ENCODE measurements around the gene PRR7.

The PRR7 gene

GRCh38 chr5:177483994-177484901 is 37.6 kb downstream of the PRR7 start:
- H3K27ac ChIP-seq (ENCODE audit: extremely low read depth, low read depth, low read length) = no peak overlapping the region
- POLR2A ChIA-PET = interaction anchor here (1.7 to 8.1 kb wide), 3 partner anchors 10 to 11 kb away, joined by 6 to 106 read pairs (median 10); partner anchors contain the start of gene PDLIM7
- no peak overlapping the region for H3K4me3 ChIP-seq (ENCODE audit: low read depth, low read length)
- H3K36me3 ChIP-seq (ENCODE audit: control insufficient read depth in 2 of 2, insufficient read depth in 1 of 2, low read length in 2 of 2) = peaks cover 12 to 61% of the 10 kb centered on the region in 2 experiments; a peak in 2 of 3 replicates
- TF ChIP-seq BCL11A (tag by site-specific recombination; IDR thresholded peaks at IDR 0.05; ENCODE audit: low read depth) = no peak
- TF ChIP-seq ZNF600 (tag by site-specific recombination; IDR thresholded peaks at IDR 0.05) = peak; percentile 63
- TF ChIP-seq ZIC2 (tag by site-specific recombination; IDR thresholded peaks at IDR 0.05) = peak; percentile 90
- TF ChIP-seq ZNF366 (tag by site-specific recombination; conservative IDR thresholded peaks at IDR 0.05) = no peak
- TF ChIP-seq ZNF692 (tag by site-specific recombination; IDR thresholded peaks at IDR 0.05) = peak; percentile 90
- peak; percentile 86 for TF ChIP-seq ZFP69B (tag by site-specific recombination; IDR thresholded peaks at IDR 0.05)
- no peaks in the 10 kb centered on the region for H3K4me1 ChIP-seq (ENCODE audit: control insufficient read depth, insufficient read depth, low read length)
- H3K9me3 ChIP-seq (ENCODE audit: control insufficient read depth, insufficient read depth, low read depth, low read length) = no peaks in the 10 kb centered on the region
- CTCF ChIA-PET = interaction anchor here (1.0 kb wide), 1 partner anchor 8 kb away, joined by 3 read pairs; no protein-coding TSS in a partner anchor

- Histone ChIP-seq H3K36me3 (ENCODE audit: control insufficient read depth in 2 of 2, insufficient read depth in 1 of 2, low read length in 2 of 2) (peaks cover 12 to 64% of the 10 kb centered on the region in 2 experiments; a peak in 2 of 3 replicates), H3K4me3 (ENCODE audit: low read depth, low read length) (no peak overlapping the region), H3K27ac (ENCODE audit: extremely low read depth, low read depth, low read length) (no peak overlapping the region), H3K4me1 (ENCODE audit: control insufficient read depth, insufficient read depth, low read length) (no peaks in the 10 kb centered on the region), H3K9me3 (ENCODE audit: control insufficient read depth, insufficient read depth, low read depth, low read length) (no peaks in the 10 kb centered on the region)
- ChIA-PET CTCF (interaction anchor here (1.0 to 1.1 kb wide), 3 partner anchors 9 to 16 kb away, joined by 3 to 5 read pairs (median 3); no protein-coding TSS in a partner anchor), POLR2A (interaction anchor here (1.6 to 2.3 kb wide), 3 partner anchors 9 to 11 kb away, joined by 5 to 10 read pairs (median 6); no protein-coding TSS in a partner anchor)
- TF ChIP-seq ZNF639 (tag by site-specific recombination; IDR thresholded peaks at IDR 0.05) (no peak), ZNF146 (tag by site-specific recombination; IDR thresholded peaks at IDR 0.05) (no peak), KLF8 (tag by site-specific recombination; IDR thresholded peaks at IDR 0.05) (no peak), ZNF549 (tag by site-specific recombination; IDR thresholded peaks at IDR 0.05) (no peak), ZNF114 (tag by site-specific recombination; IDR thresholded peaks at IDR 0.05) (no peak), ZNF138 (tag by site-specific recombination; IDR thresholded peaks at IDR 0.05; ENCODE audit: borderline replicate concordance) (no peak), ZNF518A (tag by site-specific recombination; conservative IDR thresholded peaks at IDR 0.05; ENCODE audit: low read depth) (no peak), GLIS2 (tag by site-specific recombination; IDR thresholded peaks at IDR 0.05) (no peak), ZNF791 (tag by site-specific recombination; IDR thresholded peaks at IDR 0.05) (no peak), ZNF211 (tag by site-specific recombination; IDR thresholded peaks at IDR 0.05; ENCODE audit: low read depth) (no peak), ZIC2 (tag by site-specific recombination; IDR thresholded peaks at IDR 0.05) (0 out of 2 replicates have a peak, but pooled peaks have one; percentile 5), ZBTB11 (tag by site-specific recombination; conservative IDR thresholded peaks at IDR 0.05; ENCODE audit: low read depth) (no peak), SCRT2 (tag by site-specific recombination; IDR thresholded peaks at IDR 0.05) (peak; percentile 98)
Measured at GRCh38 chr5:177484902-177485549, 38.4 kb downstream of the PRR7 start.
